GM23338 (cell line): Measurements from ENCODE around the gene IFI35.

ENCODE experiments used
- CTCF ChIP-seq, 2 experiments: fragments of 200-600 bp in 1 of 2; sonication (generic) in 1 of 2; conservative IDR thresholded peaks; 2 replicates each; pipeline versions ENCODE4 v1.5.1 to v1.6.1; 2016 to 2017; ENCODE audit warnings: antibody characterized with exemption in 2 of 2, low read depth in 2 of 2, mild to moderate bottlenecking in 2 of 2, moderate library complexity in 1 of 2
- EZH2 ChIP-seq: fragments of 200-600 bp; sonication (generic); IDR thresholded peaks from one replicate; pipeline ENCODE4 v1.8.0; 2017; ENCODE audit warnings: antibody characterized with exemption, mild to moderate bottlenecking, low read depth; ENCODE audit not compliant: unreplicated experiment
- EZH2phosphoT487 ChIP-seq: fragments of 200-600 bp; sonication (generic); IDR thresholded peaks from one replicate; pipeline ENCODE4 v1.8.1; 2018; ENCODE audit warnings: antibody characterized with exemption; ENCODE audit not compliant: unreplicated experiment

- peak; percentile 75 to 78 for TF ChIP-seq CTCF (conservative IDR thresholded peaks at IDR 0.05; ENCODE audit: low read depth in 2 of 2)
- no peak for TF ChIP-seq EZH2phosphoT487
- no peak for TF ChIP-seq EZH2
Measured at GRCh38 chr17:42997984-42998938, 8.3 kb upstream of the IFI35 start, which contains the start of gene RPL27.
